Measurements from ENCODE around the gene MARCHF10. TPM values are rescaled to one million over a fixed set of nuclear protein-coding genes. Genes with fewer than 3 reads are reported as not detected.

MARCHF10 gene
- total RNA-seq, 1 donor from 2014 or later, result 5.1 TPM

GRCh38 chr17:62756198-62756597 is 51.9 kb downstream of the MARCHF10 start:
- intact Hi-C loops (cut with DNase I), result no loop called here
- TF ChIP-seq, protein P1, sequence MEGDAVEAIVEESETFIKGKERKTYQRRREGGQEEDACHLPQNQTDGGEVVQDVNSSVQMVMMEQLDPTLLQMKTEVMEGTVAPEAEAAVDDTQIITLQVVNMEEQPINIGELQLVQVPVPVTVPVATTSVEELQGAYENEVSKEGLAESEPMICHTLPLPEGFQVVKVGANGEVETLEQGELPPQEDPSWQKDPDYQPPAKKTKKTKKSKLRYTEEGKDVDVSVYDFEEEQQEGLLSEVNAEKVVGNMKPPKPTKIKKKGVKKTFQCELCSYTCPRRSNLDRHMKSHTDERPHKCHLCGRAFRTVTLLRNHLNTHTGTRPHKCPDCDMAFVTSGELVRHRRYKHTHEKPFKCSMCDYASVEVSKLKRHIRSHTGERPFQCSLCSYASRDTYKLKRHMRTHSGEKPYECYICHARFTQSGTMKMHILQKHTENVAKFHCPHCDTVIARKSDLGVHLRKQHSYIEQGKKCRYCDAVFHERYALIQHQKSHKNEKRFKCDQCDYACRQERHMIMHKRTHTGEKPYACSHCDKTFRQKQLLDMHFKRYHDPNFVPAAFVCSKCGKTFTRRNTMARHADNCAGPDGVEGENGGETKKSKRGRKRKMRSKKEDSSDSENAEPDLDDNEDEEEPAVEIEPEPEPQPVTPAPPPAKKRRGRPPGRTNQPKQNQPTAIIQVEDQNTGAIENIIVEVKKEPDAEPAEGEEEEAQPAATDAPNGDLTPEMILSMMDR (IDR thresholded peaks at IDR 0.05), result no peak
- no peaks in the 10 kb centered on the region for H3K9me3 ChIP-seq
- DNase-seq (no peak), ATAC-seq (no peak)
- H3K27ac ChIP-seq, result no peak overlapping the region
- no peak overlapping the region for H3K4me3 ChIP-seq
- H3K36me3 ChIP-seq, result no peaks in the 10 kb centered on the region
- no peaks in the 10 kb centered on the region for H3K27me3 ChIP-seq (ENCODE audit: low read depth)
- H3K4me1 ChIP-seq, result peaks cover 4% of the 10 kb centered on the region

GRCh38 chr17:62755141-62755851 is 52.8 kb downstream of the MARCHF10 start:
- no peaks in the 10 kb centered on the region for H3K27me3 ChIP-seq (ENCODE audit: low read depth)
- intact Hi-C loops (cut with DNase I), result no loop called here
- H3K4me1 ChIP-seq, result peaks cover 4% of the 10 kb centered on the region
- TF ChIP-seq, protein P1 (IDR thresholded peaks at IDR 0.05), result no peak
- no peaks in the 10 kb centered on the region for H3K36me3 ChIP-seq
- ATAC-seq (peak in 1 of 2 donors; percentile 38), DNase-seq (no peak)
- no peaks in the 10 kb centered on the region for H3K9me3 ChIP-seq
- H3K4me3 ChIP-seq, result no peak overlapping the region
- no peak overlapping the region for H3K27ac ChIP-seq

DNA sequence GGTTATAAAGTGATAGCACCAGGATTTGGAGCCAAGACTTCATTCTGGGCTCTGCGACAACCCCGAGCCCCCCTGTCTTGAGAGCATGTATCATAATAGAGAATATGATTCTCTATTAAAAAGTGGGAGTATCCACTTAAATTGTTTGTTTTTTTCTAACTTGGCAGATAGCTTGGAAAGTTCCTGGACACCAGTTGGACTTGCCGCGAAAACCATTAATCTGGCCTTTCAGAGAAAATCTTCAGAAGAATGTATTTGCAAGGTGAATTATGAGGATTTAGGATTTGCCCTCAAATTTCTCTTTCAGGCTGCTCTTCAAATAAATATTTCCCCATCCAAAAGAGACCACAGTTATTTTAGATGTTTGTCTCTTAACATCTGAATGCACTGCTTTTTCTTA is 53.5 kb downstream of the MARCHF10 start:
- H3K4me3 ChIP-seq, result no peak overlapping the region
- H3K36me3 ChIP-seq, result no peaks in the 10 kb centered on the region
- TF ChIP-seq, protein P1 (IDR thresholded peaks at IDR 0.05), result no peak
- no peaks in the 10 kb centered on the region for H3K9me3 ChIP-seq
- no peaks in the 10 kb centered on the region for H3K27me3 ChIP-seq (ENCODE audit: low read depth)
- peaks cover 4% of the 10 kb centered on the region for H3K4me1 ChIP-seq
- no peak for ATAC-seq
- no peak for DNase-seq
- H3K27ac ChIP-seq, result no peak overlapping the region
- intact Hi-C loops (cut with DNase I), result no loop called here

DNA sequence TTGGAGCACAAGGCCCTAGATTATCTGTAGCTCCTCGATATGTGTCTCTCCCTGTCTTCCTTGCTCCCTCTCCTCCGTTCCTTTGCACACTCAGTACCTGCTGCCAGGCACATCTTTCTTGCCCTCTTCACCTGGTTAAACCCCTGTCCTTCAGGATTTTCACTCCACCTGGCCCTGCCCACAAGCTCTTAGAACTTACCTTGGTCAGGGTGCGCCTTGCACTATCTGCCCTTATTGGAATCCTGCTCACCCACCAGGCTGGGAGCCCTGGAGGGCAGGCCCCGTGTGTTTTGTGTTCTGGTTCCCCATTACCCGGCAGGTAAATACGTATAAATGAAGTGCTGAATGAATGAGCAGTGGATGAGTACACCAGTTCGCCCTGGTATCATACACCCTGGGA is 54.6 kb downstream of the MARCHF10 start:
- no peak for DNase-seq
- TF ChIP-seq, protein P1 (IDR thresholded peaks at IDR 0.05), result no peak
- Histone ChIP-seq H3K4me3 (no peak overlapping the region), H3K36me3 (no peaks in the 10 kb centered on the region), H3K9me3 (no peaks in the 10 kb centered on the region), H3K27me3 (ENCODE audit: low read depth) (no peaks in the 10 kb centered on the region), H3K27ac (no peak overlapping the region), H3K4me1 (peaks cover 4% of the 10 kb centered on the region)
- no peak for ATAC-seq
- intact Hi-C loops (cut with DNase I), result no loop called here

DNA sequence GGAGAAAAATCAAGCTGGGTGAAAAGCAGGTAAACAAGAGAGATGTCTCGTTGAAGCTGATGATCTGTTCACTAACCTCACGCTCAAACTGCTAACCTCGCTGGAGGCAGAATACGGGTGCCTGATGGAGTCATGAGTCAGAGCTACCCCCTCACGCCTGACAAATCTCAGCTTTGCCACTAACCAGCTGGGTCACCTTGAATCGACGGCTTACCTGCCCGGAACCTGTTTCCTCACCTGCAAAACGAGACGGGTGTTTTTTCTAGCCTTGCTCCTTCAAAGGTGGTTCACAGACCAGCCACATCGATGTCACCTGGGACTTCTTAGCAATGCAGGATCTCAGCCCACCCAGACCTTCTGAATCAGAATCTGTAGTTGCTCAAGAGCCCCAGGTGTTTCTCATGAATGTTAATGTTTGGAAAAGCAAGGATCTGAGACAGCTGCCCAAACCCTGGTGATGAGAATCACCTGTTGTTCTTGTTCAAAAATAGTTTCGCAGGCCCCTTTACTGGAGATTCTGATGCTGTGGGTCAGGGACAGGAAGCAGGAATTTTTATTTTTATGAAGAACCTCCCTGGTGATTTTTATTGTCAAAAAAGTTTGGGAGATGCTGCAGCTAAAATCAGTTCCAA is 56.9 kb downstream of the MARCHF10 start:
- TF ChIP-seq, protein P1 (IDR thresholded peaks at IDR 0.05), result no peak
- H3K27ac ChIP-seq, result no peak overlapping the region
- DNase-seq, result no peak
- H3K4me3 ChIP-seq, result no peak overlapping the region
- intact Hi-C loops (cut with DNase I), result no loop called here
- no peak for ATAC-seq
- H3K9me3 ChIP-seq, result no peaks in the 10 kb centered on the region
- no peaks in the 10 kb centered on the region for H3K36me3 ChIP-seq
- H3K4me1 ChIP-seq, result peaks cover 4% of the 10 kb centered on the region
- H3K27me3 ChIP-seq (ENCODE audit: low read depth), result no peaks in the 10 kb centered on the region
